Gastroesophageal sphincter (tissue), 2 donors: ENCODE measurements around the gene ARHGAP9.

Source experiments
- POLR2A ChIP-seq, 2 donors: fragments of 450-650 bp; IDR thresholded peaks; one replicate each; pipeline ENCODE4 v1.6.1; 2017; ENCODE audit warnings: antibody characterized with exemption in 2 of 2, mild to moderate bottlenecking in 2 of 2, moderate library complexity in 1 of 2
- POLR2AphosphoS5 ChIP-seq: sonication (generic); formaldehyde crosslinking; IDR thresholded peaks from one replicate; pipeline ENCODE4 v1.6.1; 2017; ENCODE audit warnings: antibody characterized with exemption

- TF ChIP-seq POLR2AphosphoS5 = no peak
- no peak for TF ChIP-seq POLR2A (IDR thresholded peaks at IDR 0.05)
These were observed 10.5 kb upstream of the ARHGAP9 start for GRCh38 chr12:57490126-57490525.
